ENCODE measurements around the gene TXNDC11.

Gene TXNDC11

DNA sequence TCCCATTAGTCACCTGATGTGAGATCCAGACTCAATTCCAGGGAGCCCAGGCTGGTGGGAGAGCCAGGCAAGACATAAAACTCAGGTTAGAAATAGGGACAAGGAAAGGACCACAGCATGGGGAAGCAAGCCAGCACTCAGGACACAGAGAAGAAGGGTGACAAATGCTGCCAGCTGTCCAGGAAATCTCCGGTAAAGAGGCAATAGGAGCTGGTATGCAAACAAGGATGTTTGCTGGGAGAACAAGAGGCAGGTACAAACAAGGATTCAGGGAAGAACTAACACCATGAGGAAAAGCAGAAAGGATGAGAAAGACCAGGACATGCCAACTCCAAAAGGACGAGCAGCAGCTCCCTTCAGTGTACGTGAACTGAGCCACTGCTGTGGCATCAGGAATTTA, 10.2 kb upstream of the TXNDC11 start:
- TF ChIP-seq POLR2AphosphoS5 (IDR thresholded peaks at IDR 0.05; ENCODE audit: low read depth) (no peak), REST (IDR thresholded peaks at IDR 0.05; ENCODE audit: insufficient replicate concordance, low read depth) (no peak), SPI1 (IDR thresholded peaks at IDR 0.05; ENCODE audit: borderline replicate concordance, low read depth) (no peak), GABPA (IDR thresholded peaks at IDR 0.05; ENCODE audit: low read depth) (no peak), CTCF (IDR thresholded peaks at IDR 0.05; ENCODE audit: insufficient read depth, low read length) (no peak)
- H3K27me3 ChIP-seq (ENCODE audit: insufficient read depth, poor library complexity, severe bottlenecking), result no peaks in the 10 kb centered on the region
- no peak overlapping the region for H3K4me3 ChIP-seq (replicated peaks; ENCODE audit: insufficient read depth, low read length)
- H3K27ac ChIP-seq (replicated peaks), result no peak overlapping the region
- DNase-seq (ENCODE audit: low read depth in 1 of 2, low spot score in 1 of 2), result no peak

DNA sequence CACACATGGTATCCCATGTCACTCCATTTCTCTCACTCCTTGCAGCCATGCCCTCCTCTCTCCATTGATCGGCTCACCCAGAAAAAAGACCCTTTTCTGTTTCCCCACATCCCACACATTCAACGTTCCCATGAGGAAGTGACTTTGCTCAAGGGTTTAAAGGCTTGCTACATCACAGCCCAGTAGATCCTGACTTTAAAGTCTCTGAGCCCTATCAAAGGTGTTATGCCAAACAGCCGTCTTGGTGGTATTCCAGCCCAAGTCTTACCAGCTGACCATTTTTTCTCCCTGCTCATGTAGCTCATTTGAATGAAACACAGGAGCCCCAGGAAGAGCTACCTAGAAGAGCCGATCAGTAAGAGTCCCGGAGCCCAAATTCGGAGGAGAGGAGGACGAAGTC, 7.4 kb upstream of the TXNDC11 start:
- no peak for DNase-seq (ENCODE audit: low read depth in 1 of 2, low spot score in 1 of 2)
- H3K27me3 ChIP-seq (ENCODE audit: insufficient read depth, poor library complexity, severe bottlenecking), result no peaks in the 10 kb centered on the region
- TF ChIP-seq GABPA (IDR thresholded peaks at IDR 0.05; ENCODE audit: low read depth) (no peak), SPI1 (IDR thresholded peaks at IDR 0.05; ENCODE audit: borderline replicate concordance, low read depth) (no peak), REST (IDR thresholded peaks at IDR 0.05; ENCODE audit: insufficient replicate concordance, low read depth) (no peak), POLR2AphosphoS5 (IDR thresholded peaks at IDR 0.05; ENCODE audit: low read depth) (no peak), CTCF (IDR thresholded peaks at IDR 0.05; ENCODE audit: insufficient read depth, low read length) (no peak)
- no peak overlapping the region for H3K4me3 ChIP-seq (replicated peaks; ENCODE audit: insufficient read depth, low read length)
- no peak overlapping the region for H3K27ac ChIP-seq (replicated peaks)

- no peak overlapping the region for H3K27ac ChIP-seq (replicated peaks)
- TF ChIP-seq POLR2AphosphoS5 (IDR thresholded peaks at IDR 0.05; ENCODE audit: low read depth), result no peak
- TF ChIP-seq CTCF (IDR thresholded peaks at IDR 0.05; ENCODE audit: insufficient read depth, low read length), result no peak
- no peak for TF ChIP-seq GABPA (IDR thresholded peaks at IDR 0.05; ENCODE audit: low read depth)
- no peak for TF ChIP-seq REST (IDR thresholded peaks at IDR 0.05; ENCODE audit: insufficient replicate concordance, low read depth)
- TF ChIP-seq SPI1 (IDR thresholded peaks at IDR 0.05; ENCODE audit: borderline replicate concordance, low read depth), result no peak
- no peak overlapping the region for H3K4me3 ChIP-seq (replicated peaks; ENCODE audit: insufficient read depth, low read length)
- no peaks in the 10 kb centered on the region for H3K27me3 ChIP-seq (ENCODE audit: insufficient read depth, poor library complexity, severe bottlenecking)
- no peak for DNase-seq (ENCODE audit: low read depth in 1 of 2, low spot score in 1 of 2)
Measured at GRCh38 chr16:11748404-11749254, 6.0 kb upstream of the TXNDC11 start.

All from HL-60 (cell line).